GM23248 (cell line): Measurements from ENCODE around the gene PCSK2.

Experiments used
- EZH2 ChIP-seq: fragments of 200-600 bp; sonication (generic); IDR thresholded peaks from 2 replicates; pipeline ENCODE4 v1.6.1; 2018; ENCODE audit warnings: antibody characterized with exemption, mild to moderate bottlenecking; ENCODE audit not compliant: insufficient read depth, poor library complexity, severe bottlenecking
- EZH2phosphoT487 ChIP-seq: fragments of 200-600 bp; sonication (generic); IDR thresholded peaks from 2 replicates; pipeline ENCODE4 v1.6.1; 2018; ENCODE audit warnings: antibody characterized with exemption, moderate library complexity, mild to moderate bottlenecking, low read depth; ENCODE audit not compliant: insufficient read depth

DNA sequence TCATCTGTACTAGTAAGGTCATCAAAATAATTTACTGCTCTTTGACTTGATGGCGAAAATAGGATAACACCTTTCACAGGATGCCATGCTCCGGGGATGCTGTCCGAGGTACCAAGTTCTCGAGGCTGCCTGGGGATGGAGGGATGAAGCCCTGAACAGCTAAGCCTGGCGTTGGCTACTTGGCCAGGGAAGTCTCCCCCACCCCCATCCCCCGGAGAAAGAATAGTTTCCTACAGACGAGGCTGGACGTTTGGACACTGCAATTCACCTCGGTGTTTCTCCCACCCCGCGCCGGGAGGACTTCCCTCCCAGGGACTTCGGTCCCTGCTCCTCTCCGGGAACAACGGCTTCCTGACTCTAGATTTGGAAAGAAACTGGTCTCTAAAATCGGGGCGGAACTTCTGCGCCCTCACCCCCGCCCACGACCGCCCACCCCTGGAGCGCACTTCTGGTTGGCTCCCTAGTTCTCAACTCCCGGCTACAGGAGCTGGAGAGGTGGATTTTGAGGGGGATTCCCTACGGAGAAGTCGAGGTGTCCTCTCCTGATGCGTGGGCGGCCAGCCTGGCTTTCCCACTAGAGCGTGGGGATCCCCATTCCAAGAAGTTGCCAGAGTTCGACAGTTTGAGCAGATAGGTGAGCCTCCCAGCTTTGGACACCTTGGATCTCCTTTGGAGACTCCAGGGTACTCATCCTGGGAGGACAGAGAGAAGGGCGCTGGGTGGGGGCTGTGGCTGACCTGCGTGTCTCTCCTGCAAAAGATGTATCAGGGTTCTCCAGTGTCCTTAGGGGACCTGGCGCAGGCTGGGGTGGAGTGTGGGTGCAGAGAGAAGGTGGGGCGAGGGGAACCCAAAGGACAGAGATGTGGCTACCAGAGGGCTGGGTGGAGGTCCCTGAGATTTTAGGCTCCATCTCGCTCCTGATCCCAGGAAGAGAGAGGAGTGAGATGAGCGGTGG is 1.1 kb downstream of the PCSK2 start:
- no peak for TF ChIP-seq EZH2
- TF ChIP-seq EZH2phosphoT487: no peak
